ENCODE data around the gene CDK14. TPM values are rescaled to one million over a fixed set of nuclear protein-coding genes. Genes with fewer than 3 reads are reported as not detected.
"Not testable (repeated sequence)": the region's sequence is repeated elsewhere in the genome, so short reads cannot be mapped to it uniquely, and the experiment has no call there.

The CDK14 gene
- total and polyA plus RNA-seq, 2 donors (not counting 1 experiment from before 2014, with no cell fraction given): 23.6 to 41.1 TPM

DNA sequence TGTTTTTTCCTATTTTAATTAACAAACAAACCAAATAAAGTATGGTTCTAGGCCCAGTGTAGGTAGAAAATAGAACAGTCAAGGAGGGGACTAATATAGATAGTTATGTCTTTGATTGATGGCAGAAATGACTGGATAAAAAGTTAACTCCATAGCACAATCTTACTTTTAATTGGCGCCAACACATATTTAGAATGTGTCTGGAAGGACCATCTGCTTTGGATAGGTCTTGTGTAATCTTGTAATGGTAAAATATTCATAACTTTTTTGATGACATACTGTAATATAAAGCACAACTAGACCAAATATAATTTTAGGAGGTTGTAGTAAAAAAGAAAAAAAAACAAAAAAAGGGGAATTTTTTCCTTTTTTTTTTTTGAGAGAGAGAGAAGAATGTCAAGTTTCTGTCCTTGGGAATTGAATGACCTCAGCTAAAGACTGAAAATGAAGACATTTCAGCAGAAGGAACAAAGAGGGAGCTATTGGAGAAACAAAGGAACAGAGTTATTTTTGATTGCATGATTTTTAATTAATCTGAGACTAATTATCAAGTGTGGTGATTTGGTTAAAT lies 193.7 kb downstream of the CDK14 start:
- H4K20me1 ChIP-seq (ENCODE audit: control insufficient read depth, extremely low read depth, insufficient read depth, low read length): no peaks in the 10 kb centered on the region
- H3K4me2 ChIP-seq (ENCODE audit: extremely low read depth, insufficient read depth, low read length): no peak overlapping the region
- H3K27ac ChIP-seq (ENCODE audit: insufficient read depth, low read length): no peak overlapping the region
- no peak overlapping the region for H3K9ac ChIP-seq (ENCODE audit: insufficient read depth, low read length)
- no peak overlapping the region for H3K4me3 ChIP-seq (replicated peaks in 1 of 4; ENCODE audit: control extremely low read depth in 1 of 4, insufficient read depth in 1 of 4, low read depth in 3 of 4, low read length in 4 of 4)
- no peaks in the 10 kb centered on the region for H3K9me3 ChIP-seq (ENCODE audit: control insufficient read depth, insufficient read depth, low read depth, low read length)
- peaks cover 1% of the 10 kb centered on the region for H3K36me3 ChIP-seq (ENCODE audit: control insufficient read depth, insufficient read depth, low read length)
- H3K79me2 ChIP-seq (ENCODE audit: control insufficient read depth, insufficient read depth, low read length): no peaks in the 10 kb centered on the region
- no peak overlapping the region for H2AFZ ChIP-seq (ENCODE audit: low read length)
- no peaks in the 10 kb centered on the region for H3K27me3 ChIP-seq (ENCODE audit: control insufficient read depth, insufficient read depth, low read length)
- no peak for TF ChIP-seq EZH2 (IDR thresholded peaks at IDR 0.05; ENCODE audit: low read length, missing control alignments)
- TF ChIP-seq, protein P1, sequence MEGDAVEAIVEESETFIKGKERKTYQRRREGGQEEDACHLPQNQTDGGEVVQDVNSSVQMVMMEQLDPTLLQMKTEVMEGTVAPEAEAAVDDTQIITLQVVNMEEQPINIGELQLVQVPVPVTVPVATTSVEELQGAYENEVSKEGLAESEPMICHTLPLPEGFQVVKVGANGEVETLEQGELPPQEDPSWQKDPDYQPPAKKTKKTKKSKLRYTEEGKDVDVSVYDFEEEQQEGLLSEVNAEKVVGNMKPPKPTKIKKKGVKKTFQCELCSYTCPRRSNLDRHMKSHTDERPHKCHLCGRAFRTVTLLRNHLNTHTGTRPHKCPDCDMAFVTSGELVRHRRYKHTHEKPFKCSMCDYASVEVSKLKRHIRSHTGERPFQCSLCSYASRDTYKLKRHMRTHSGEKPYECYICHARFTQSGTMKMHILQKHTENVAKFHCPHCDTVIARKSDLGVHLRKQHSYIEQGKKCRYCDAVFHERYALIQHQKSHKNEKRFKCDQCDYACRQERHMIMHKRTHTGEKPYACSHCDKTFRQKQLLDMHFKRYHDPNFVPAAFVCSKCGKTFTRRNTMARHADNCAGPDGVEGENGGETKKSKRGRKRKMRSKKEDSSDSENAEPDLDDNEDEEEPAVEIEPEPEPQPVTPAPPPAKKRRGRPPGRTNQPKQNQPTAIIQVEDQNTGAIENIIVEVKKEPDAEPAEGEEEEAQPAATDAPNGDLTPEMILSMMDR (conservative IDR thresholded peaks at IDR 0.05 in 1 of 2, IDR thresholded peaks at IDR 0.05 in 1 of 2; ENCODE audit: low read depth in 1 of 2, low read length in 2 of 2): no peak
- no peaks in the 10 kb centered on the region for H3K4me1 ChIP-seq (ENCODE audit: control insufficient read depth, extremely low read depth, insufficient read depth, low read length)
- no peak for DNase-seq (ENCODE audit: low read depth in 2 of 2)

DNA sequence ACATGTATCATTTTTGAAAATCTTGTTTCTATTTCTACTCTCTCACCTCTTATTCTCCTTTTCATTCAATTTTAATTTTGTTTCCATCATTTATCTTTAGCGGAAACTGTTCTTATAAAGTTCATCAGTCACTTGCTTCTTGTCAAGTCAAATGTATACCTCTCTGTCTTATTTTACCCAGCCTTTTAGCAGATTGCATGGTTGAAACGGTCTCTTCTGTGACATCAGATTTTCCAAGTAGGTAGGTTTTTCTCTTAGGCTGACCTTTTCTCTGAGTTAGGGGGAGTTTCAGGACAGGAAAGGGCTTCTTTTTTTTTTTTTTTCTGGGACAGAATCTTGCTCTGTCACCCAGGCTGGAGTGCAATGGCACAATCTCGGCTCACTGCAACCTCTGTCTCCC lies 195.5 kb downstream of the CDK14 start:
- H3K27ac ChIP-seq (ENCODE audit: insufficient read depth, low read length): no peak overlapping the region
- H2AFZ ChIP-seq (ENCODE audit: low read length): no peak overlapping the region
- TF ChIP-seq, protein P1 (conservative IDR thresholded peaks at IDR 0.05 in 1 of 2, IDR thresholded peaks at IDR 0.05 in 1 of 2; ENCODE audit: low read depth in 1 of 2, low read length in 2 of 2): no peak
- H3K79me2 ChIP-seq (ENCODE audit: control insufficient read depth, insufficient read depth, low read length): no peaks in the 10 kb centered on the region
- no peak overlapping the region for H3K9ac ChIP-seq (ENCODE audit: insufficient read depth, low read length)
- no peak overlapping the region for H3K4me2 ChIP-seq (ENCODE audit: extremely low read depth, insufficient read depth, low read length)
- no peaks in the 10 kb centered on the region for H3K27me3 ChIP-seq (ENCODE audit: control insufficient read depth, insufficient read depth, low read length)
- no peak for DNase-seq (ENCODE audit: low read depth in 2 of 2)
- no peak overlapping the region for H3K4me3 ChIP-seq (replicated peaks in 1 of 4; ENCODE audit: control extremely low read depth in 1 of 4, insufficient read depth in 1 of 4, low read depth in 3 of 4, low read length in 4 of 4)
- no peaks in the 10 kb centered on the region for H3K9me3 ChIP-seq (ENCODE audit: control insufficient read depth, insufficient read depth, low read depth, low read length)
- H3K36me3 ChIP-seq (ENCODE audit: control insufficient read depth, insufficient read depth, low read length): peaks cover 1% of the 10 kb centered on the region
- no peaks in the 10 kb centered on the region for H3K4me1 ChIP-seq (ENCODE audit: control insufficient read depth, extremely low read depth, insufficient read depth, low read length)
- no peaks in the 10 kb centered on the region for H4K20me1 ChIP-seq (ENCODE audit: control insufficient read depth, extremely low read depth, insufficient read depth, low read length)

DNA sequence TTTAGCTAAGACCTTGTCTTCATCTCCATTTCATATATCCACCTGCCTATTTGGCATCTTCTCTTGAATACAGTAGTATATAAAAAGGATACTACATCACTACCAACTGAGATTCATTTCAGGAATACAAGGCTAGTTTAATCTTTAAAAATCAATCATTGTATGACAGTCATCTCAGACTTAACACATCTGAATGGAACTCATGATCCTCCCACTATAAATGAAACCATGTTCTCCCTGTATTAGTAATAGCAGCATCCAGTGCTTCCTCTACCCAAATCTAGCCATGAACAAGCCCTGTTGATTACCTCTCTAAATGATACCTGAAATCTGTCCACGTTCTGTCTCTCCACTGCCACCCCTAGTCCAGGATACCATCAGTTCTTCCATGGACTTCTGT lies 196.2 kb downstream of the CDK14 start:
- no peak for DNase-seq (ENCODE audit: low read depth in 2 of 2)
- Histone ChIP-seq H3K9ac (ENCODE audit: insufficient read depth, low read length) (no peak overlapping the region), H3K36me3 (ENCODE audit: control insufficient read depth, insufficient read depth, low read length) (peaks cover 1% of the 10 kb centered on the region), H2AFZ (ENCODE audit: low read length) (no peak overlapping the region), H3K4me3 (replicated peaks in 1 of 4; ENCODE audit: control extremely low read depth in 1 of 4, insufficient read depth in 1 of 4, low read depth in 3 of 4, low read length in 4 of 4) (no peak overlapping the region), H3K27ac (ENCODE audit: insufficient read depth, low read length) (no peak overlapping the region), H3K4me2 (ENCODE audit: extremely low read depth, insufficient read depth, low read length) (no peak overlapping the region), H3K4me1 (ENCODE audit: control insufficient read depth, extremely low read depth, insufficient read depth, low read length) (no peaks in the 10 kb centered on the region), H3K9me3 (ENCODE audit: control insufficient read depth, insufficient read depth, low read depth, low read length) (no peaks in the 10 kb centered on the region), H3K79me2 (ENCODE audit: control insufficient read depth, insufficient read depth, low read length) (no peaks in the 10 kb centered on the region), H3K27me3 (ENCODE audit: control insufficient read depth, insufficient read depth, low read length) (no peaks in the 10 kb centered on the region), H4K20me1 (ENCODE audit: control insufficient read depth, extremely low read depth, insufficient read depth, low read length) (no peaks in the 10 kb centered on the region)
- TF ChIP-seq EZH2 (IDR thresholded peaks at IDR 0.05; ENCODE audit: low read length, missing control alignments): no peak
- TF ChIP-seq, protein P1 (conservative IDR thresholded peaks at IDR 0.05 in 1 of 2, IDR thresholded peaks at IDR 0.05 in 1 of 2; ENCODE audit: low read depth in 1 of 2, low read length in 2 of 2): no peak

DNA sequence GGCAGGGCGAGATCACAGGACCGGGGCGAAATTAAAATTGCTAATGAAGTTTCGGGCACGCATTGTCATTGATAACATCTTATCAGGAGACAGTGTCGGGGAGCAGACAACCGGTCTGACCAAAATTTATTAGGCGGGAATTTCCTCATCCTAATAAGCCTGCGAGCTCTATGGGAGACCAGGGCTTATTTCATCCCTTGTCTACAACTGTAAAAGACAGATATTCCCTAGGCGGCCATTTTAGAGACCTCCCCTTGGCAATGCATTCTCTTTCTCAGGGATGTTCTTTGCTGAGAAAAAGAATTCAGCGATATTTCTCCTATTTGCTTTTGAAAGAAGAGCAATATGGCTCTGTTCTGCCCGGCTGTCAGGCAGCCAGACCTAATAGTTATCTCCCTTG lies 198.1 kb downstream of the CDK14 start:
- H3K4me3 ChIP-seq (replicated peaks in 1 of 4; ENCODE audit: control extremely low read depth in 1 of 4, insufficient read depth in 1 of 4, low read depth in 3 of 4, low read length in 4 of 4); H4K20me1 ChIP-seq (ENCODE audit: control insufficient read depth, extremely low read depth, insufficient read depth, low read length); H3K36me3 ChIP-seq (ENCODE audit: control insufficient read depth, insufficient read depth, low read length); H3K4me2 ChIP-seq (ENCODE audit: extremely low read depth, insufficient read depth, low read length); H3K27me3 ChIP-seq (ENCODE audit: control insufficient read depth, insufficient read depth, low read length); H3K9ac ChIP-seq (ENCODE audit: insufficient read depth, low read length); H3K27ac ChIP-seq (ENCODE audit: insufficient read depth, low read length); DNase-seq (ENCODE audit: low read depth in 2 of 2); H3K9me3 ChIP-seq (ENCODE audit: control insufficient read depth, insufficient read depth, low read depth, low read length); H2AFZ ChIP-seq (ENCODE audit: low read length); H3K79me2 ChIP-seq (ENCODE audit: control insufficient read depth, insufficient read depth, low read length); H3K4me1 ChIP-seq (ENCODE audit: control insufficient read depth, extremely low read depth, insufficient read depth, low read length): not testable (repeated sequence)

Measured in fibroblast of lung (primary cell).